Trophoblast cell (in vitro differentiated cells and primary cell): ENCODE data around the gene WNT16.
"Not testable (repeated sequence)": the region's sequence is repeated elsewhere in the genome, so short reads cannot be mapped to it uniquely, and the experiment has no call there.

Source experiments
- DNase-seq, 2 donors: peaks; one replicate each; pipeline ENCODE4 v3.0.0-alpha.2; 2016
- H2AFZ ChIP-seq: 2 replicates; pipeline ENCODE4 v1.6.1; 2013; ENCODE audit warnings: low read length, moderate library complexity, mild to moderate bottlenecking; ENCODE audit not compliant: insufficient read depth, poor library complexity
- H2AK5ac ChIP-seq: 2 replicates; pipeline ENCODE4 v1.6.1; 2013; ENCODE audit warnings: mild to moderate bottlenecking, low read length
- H2BK120ac ChIP-seq: 2 replicates; pipeline ENCODE4 v1.6.1; 2013; ENCODE audit warnings: low read length, mild to moderate bottlenecking, moderate library complexity; ENCODE audit not compliant: insufficient read depth, poor library complexity
- H2BK12ac ChIP-seq: 2 replicates; pipeline ENCODE4 v1.6.1; 2013; ENCODE audit warnings: mild to moderate bottlenecking, low read length, moderate library complexity
- H2BK5ac ChIP-seq: 2 replicates; pipeline ENCODE4 v1.6.1; 2013; ENCODE audit warnings: low read length, low read depth, moderate library complexity, mild to moderate bottlenecking; ENCODE audit not compliant: poor library complexity
- H3K14ac ChIP-seq: 2 replicates; pipeline ENCODE4 v1.6.1; 2013; ENCODE audit warnings: mild to moderate bottlenecking, low read length
- H3K18ac ChIP-seq: 2 replicates; pipeline ENCODE4 v1.6.1; 2013; ENCODE audit warnings: mild to moderate bottlenecking, low read length
- H3K23ac ChIP-seq: 2 replicates; pipeline ENCODE4 v1.6.1; 2013; ENCODE audit warnings: low read length
- H3K27ac ChIP-seq: 2 replicates; pipeline ENCODE4 v1.5.1; 2013; ENCODE audit warnings: low read depth, mild to moderate bottlenecking, inconsistent platforms, low read length, moderate library complexity
- H3K27me3 ChIP-seq: 2 replicates; pipeline ENCODE4 v1.6.1; 2013; ENCODE audit warnings: inconsistent platforms, mild to moderate bottlenecking, low read length, moderate library complexity; ENCODE audit not compliant: insufficient read depth
- H3K36me3 ChIP-seq, 2 experiments: 1 replicate in 1 of 2; 2 replicates in 1 of 2; pipeline ENCODE4 v1.6.1; 2013; ENCODE audit warnings: low read length in 2 of 2, mild to moderate bottlenecking in 2 of 2, moderate library complexity in 1 of 2; ENCODE audit not compliant: insufficient read depth in 2 of 2, control insufficient read depth in 1 of 2
- H3K4ac ChIP-seq: 2 replicates; pipeline ENCODE4 v1.6.1; 2013; ENCODE audit warnings: low read depth, mild to moderate bottlenecking, low read length, moderate library complexity
- H3K4me1 ChIP-seq, 2 experiments: 1 replicate in 1 of 2; 2 replicates in 1 of 2; pipeline ENCODE4 v1.6.1; 2013; ENCODE audit warnings: low read length in 2 of 2, mild to moderate bottlenecking in 2 of 2, moderate library complexity in 1 of 2; ENCODE audit not compliant: insufficient read depth in 2 of 2, control insufficient read depth in 1 of 2
- H3K4me2 ChIP-seq: 2 replicates; pipeline ENCODE4 v1.6.1; 2013; ENCODE audit warnings: inconsistent platforms, mild to moderate bottlenecking, low read length, moderate library complexity
- H3K4me3 ChIP-seq: 2 replicates; pipeline ENCODE4 v1.5.1; 2013; ENCODE audit warnings: mild to moderate bottlenecking, low read depth, low read length, inconsistent platforms
- H3K79me1 ChIP-seq: one replicate; pipeline ENCODE4 v1.6.1; 2013; ENCODE audit warnings: low read length
- H3K79me2 ChIP-seq: 2 replicates; pipeline ENCODE4 v1.6.1; 2013; ENCODE audit warnings: low read length, mild to moderate bottlenecking; ENCODE audit not compliant: control insufficient read depth, insufficient read depth, poor library complexity
- H3K9ac ChIP-seq: 2 replicates; pipeline ENCODE4 v1.6.1; 2013; ENCODE audit warnings: mild to moderate bottlenecking, low read length
- H3K9me3 ChIP-seq: 2 replicates; pipeline ENCODE4 v1.6.1; 2013; ENCODE audit warnings: low read depth, mild to moderate bottlenecking, control low read depth, inconsistent platforms, low read length; ENCODE audit not compliant: insufficient read depth
- H4K12ac ChIP-seq: 2 replicates; pipeline ENCODE4 v1.6.1; 2013; ENCODE audit warnings: low read depth, mild to moderate bottlenecking, low read length, moderate library complexity
- H4K8ac ChIP-seq: 2 replicates; pipeline ENCODE4 v1.6.1; 2013; ENCODE audit warnings: low read depth, mild to moderate bottlenecking, low read length, moderate library complexity
- H4K91ac ChIP-seq: one replicate; pipeline ENCODE4 v1.6.1; 2013; ENCODE audit warnings: low read depth, mild to moderate bottlenecking, low read length, moderate library complexity
- WGBS: extraction: QIAGEN DNeasy Blood & Tissue Kit; methylation state at CpG from one replicate; pipeline ENCODE4 v1.1.7; 2013; ENCODE audit warnings: missing lambda C conversion rate; ENCODE audit not compliant: insufficient read length, insufficient coverage; ENCODE audit errors: extremely low coverage; 5-methylcytosine and 5-hydroxymethylcytosine counted together

WNT16 gene

GRCh38 chr7:121307021-121307574, 21.7 kb upstream of the WNT16 start:
- H3K4ac ChIP-seq = no peak overlapping the region
- H3K27ac ChIP-seq = no peak overlapping the region
- H3K36me3 ChIP-seq = no peaks in the 10 kb centered on the region
- H2AK5ac ChIP-seq = no peak overlapping the region
- no peaks in the 10 kb centered on the region for H3K4me1 ChIP-seq
- no peak overlapping the region for H2BK5ac ChIP-seq
- no peaks in the 10 kb centered on the region for H3K79me2 ChIP-seq
- no peak overlapping the region for H2AFZ ChIP-seq
- no peak overlapping the region for H4K12ac ChIP-seq
- H3K4me3 ChIP-seq = no peak overlapping the region
- no peak overlapping the region for H3K14ac ChIP-seq
- H4K91ac ChIP-seq = no peak overlapping the region
- H3K18ac ChIP-seq = no peak overlapping the region
- no peaks in the 10 kb centered on the region for H3K9me3 ChIP-seq
- no peak overlapping the region for H3K4me2 ChIP-seq
- no peak overlapping the region for H4K8ac ChIP-seq
- H3K79me1 ChIP-seq = no peaks in the 10 kb centered on the region
- DNase-seq = peak; percentile 56 to 66
- no peak overlapping the region for H3K23ac ChIP-seq
- H2BK12ac ChIP-seq = no peak overlapping the region
- no peak overlapping the region for H2BK120ac ChIP-seq
- H3K27me3 ChIP-seq = no peaks in the 10 kb centered on the region
- no peak overlapping the region for H3K9ac ChIP-seq
- no CpG with 5 or more reads among the region's 4 CpGs for WGBS

GRCh38 chr7:121313220-121313792, 15.5 kb upstream of the WNT16 start:
- H3K79me2 ChIP-seq = no peaks in the 10 kb centered on the region
- WGBS = no CpG with 5 or more reads among the region's 3 CpGs
- no peaks in the 10 kb centered on the region for H3K36me3 ChIP-seq
- H3K14ac ChIP-seq = no peak overlapping the region
- no peaks in the 10 kb centered on the region for H3K79me1 ChIP-seq
- no peak overlapping the region for H3K4me2 ChIP-seq
- no peak overlapping the region for H3K4me3 ChIP-seq
- DNase-seq = no peak
- no peaks in the 10 kb centered on the region for H3K27me3 ChIP-seq
- H3K27ac ChIP-seq = no peak overlapping the region
- no peak overlapping the region for H4K91ac ChIP-seq
- no peak overlapping the region for H3K9ac ChIP-seq
- no peak overlapping the region for H2BK5ac ChIP-seq
- no peak overlapping the region for H3K18ac ChIP-seq
- no peak overlapping the region for H4K8ac ChIP-seq
- H3K23ac ChIP-seq = no peak overlapping the region
- H2AFZ ChIP-seq = no peak overlapping the region
- H4K12ac ChIP-seq = no peak overlapping the region
- H3K4ac ChIP-seq = no peak overlapping the region
- no peak overlapping the region for H2AK5ac ChIP-seq
- H2BK120ac ChIP-seq = no peak overlapping the region
- H2BK12ac ChIP-seq = no peak overlapping the region
- H3K4me1 ChIP-seq = peaks cover 0 to 2% of the 10 kb centered on the region in 2 experiments
- no peaks in the 10 kb centered on the region for H3K9me3 ChIP-seq

- H3K4me2 ChIP-seq = no peak overlapping the region
- no peak overlapping the region for H2BK5ac ChIP-seq
- H3K27ac ChIP-seq = no peak overlapping the region
- no peak overlapping the region for H2AFZ ChIP-seq
- no CpG with 5 or more reads among the region's 9 CpGs for WGBS
- no peak overlapping the region for H2AK5ac ChIP-seq
- H3K36me3 ChIP-seq = no peaks in the 10 kb centered on the region
- H4K8ac ChIP-seq = no peak overlapping the region
- DNase-seq = no peak
- H3K9me3 ChIP-seq = no peaks in the 10 kb centered on the region
- H3K4ac ChIP-seq = no peak overlapping the region
- no peaks in the 10 kb centered on the region for H3K79me2 ChIP-seq
- no peak overlapping the region for H3K23ac ChIP-seq
- H3K79me1 ChIP-seq = no peaks in the 10 kb centered on the region
- no peak overlapping the region for H2BK120ac ChIP-seq
- no peak overlapping the region for H4K12ac ChIP-seq
- no peak overlapping the region for H3K9ac ChIP-seq
- H3K4me3 ChIP-seq = no peak overlapping the region
- H2BK12ac ChIP-seq = no peak overlapping the region
- no peak overlapping the region for H3K18ac ChIP-seq
- H3K27me3 ChIP-seq = no peaks in the 10 kb centered on the region
- no peak overlapping the region for H4K91ac ChIP-seq
- peaks cover 0 to 2% of the 10 kb centered on the region in 2 experiments for H3K4me1 ChIP-seq
- no peak overlapping the region for H3K14ac ChIP-seq
Measured at GRCh38 chr7:121313793-121314676, 14.8 kb upstream of the WNT16 start.

- not testable (repeated sequence) for H2BK5ac ChIP-seq, H3K9me3 ChIP-seq, H4K12ac ChIP-seq, H4K8ac ChIP-seq, H3K27ac ChIP-seq, H3K14ac ChIP-seq, H2BK12ac ChIP-seq, H2AK5ac ChIP-seq, H3K4me3 ChIP-seq, H3K23ac ChIP-seq, DNase-seq, H3K4ac ChIP-seq, H3K4me1 ChIP-seq, H3K27me3 ChIP-seq, H3K9ac ChIP-seq, H3K36me3 ChIP-seq, H4K91ac ChIP-seq, H3K79me1 ChIP-seq, H2AFZ ChIP-seq, H3K18ac ChIP-seq, H3K79me2 ChIP-seq, H2BK120ac ChIP-seq, H3K4me2 ChIP-seq
- no CpG with 5 or more reads among the region's 3 CpGs for WGBS
Measured at GRCh38 chr7:121315170-121315569, 13.6 kb upstream of the WNT16 start.
